GM18520 (cell line): Measurements from ENCODE around the gene TXLNG.
"Not testable (repeated sequence)": the region's sequence is repeated elsewhere in the genome, so short reads cannot be mapped to it uniquely, and the experiment has no call there.

Source experiments
- ATAC-seq: cut with Tn5 transposase; IDR thresholded peaks from one replicate; pipeline ENCODE4 v1.9.1; 2021; ENCODE audit not compliant: unreplicated experiment

The TXLNG gene

GRCh38 chrX:16838202-16839066, 52.2 kb downstream of the TXLNG start:
- ATAC-seq = no peak

DNA sequence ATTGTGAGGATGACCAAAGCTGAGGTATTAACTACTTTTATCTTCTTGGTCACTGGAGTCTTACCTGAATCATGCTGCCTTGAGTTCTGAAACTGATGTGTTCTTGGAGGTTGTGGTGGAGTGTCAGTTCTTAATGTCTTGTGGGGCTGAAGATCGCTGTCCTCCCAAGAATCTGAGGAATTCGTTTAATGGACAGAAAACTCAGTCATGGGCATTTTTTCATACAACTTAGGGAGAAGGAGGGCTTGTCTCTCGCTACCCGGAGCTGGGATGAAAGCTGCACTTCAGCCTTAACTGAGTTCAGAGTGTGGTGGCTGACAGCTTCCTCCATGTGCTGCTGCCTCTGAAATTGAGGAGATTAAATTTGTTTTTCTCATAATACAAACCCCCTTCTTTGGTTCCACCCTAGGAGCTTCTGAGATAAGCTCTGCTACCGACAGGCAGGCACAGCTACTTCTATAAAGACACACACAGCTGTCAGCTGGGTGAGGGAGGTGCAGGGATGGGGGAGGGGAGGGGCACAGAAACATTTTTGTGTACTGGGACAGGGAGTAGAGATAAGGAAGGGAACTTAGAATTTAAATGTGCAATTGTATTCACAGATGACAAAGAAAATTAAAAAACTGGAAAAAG, 53.1 kb downstream of the TXLNG start:
- no peak for ATAC-seq

GRCh38 chrX:16839852-16840460, 53.7 kb downstream of the TXLNG start:
- no peak for ATAC-seq

- no peak for ATAC-seq
Measured at GRCh38 chrX:16842684-16843083, 56.4 kb downstream of the TXLNG start.

- no peak for ATAC-seq
Measured at GRCh38 chrX:16843208-16843909, 57.1 kb downstream of the TXLNG start.

DNA sequence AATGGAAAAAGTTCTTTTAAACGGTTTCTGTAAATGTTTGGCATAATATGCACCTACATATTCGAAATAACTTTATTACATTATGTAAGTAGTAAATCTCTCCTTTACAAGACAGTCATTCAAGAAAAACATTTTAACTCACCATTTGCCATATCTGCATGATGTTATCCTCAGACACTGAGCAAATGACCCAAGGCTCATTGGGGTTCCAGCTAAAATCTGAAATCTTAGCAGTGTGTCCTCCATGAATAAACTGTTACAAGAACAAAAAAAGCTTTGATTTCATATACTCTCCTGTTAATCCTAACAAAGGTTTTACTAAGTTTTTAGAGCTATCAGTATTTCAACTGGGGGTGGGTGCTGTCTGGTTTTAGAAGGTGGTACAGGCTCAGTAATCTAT, 59.4 kb downstream of the TXLNG start:
- ATAC-seq = no peak

DNA sequence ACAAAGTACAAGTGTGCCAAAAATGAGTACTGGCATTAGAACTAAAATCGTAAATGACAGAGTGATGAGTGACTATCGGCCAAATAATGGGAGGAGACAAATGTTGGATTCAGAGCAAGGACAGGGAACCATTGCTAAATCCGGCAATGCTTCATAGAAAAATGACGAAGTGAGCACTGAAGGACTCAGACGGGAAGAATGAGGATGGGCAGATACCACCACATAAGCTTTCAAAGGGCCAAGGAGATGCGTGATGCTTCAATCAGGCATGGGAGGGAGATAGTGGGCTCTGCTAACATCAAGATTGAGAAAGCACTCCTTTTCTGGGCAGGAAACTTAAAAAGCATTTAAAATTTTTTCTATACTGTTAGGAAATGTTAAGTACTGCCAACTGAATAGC, 62.3 kb downstream of the TXLNG start:
- ATAC-seq = no peak

GRCh38 chrX:16851421-16851820, 65.2 kb downstream of the TXLNG start:
- no peak for ATAC-seq

- ATAC-seq = no peak
Measured at GRCh38 chrX:16851827-16852226, 65.6 kb downstream of the TXLNG start.

DNA sequence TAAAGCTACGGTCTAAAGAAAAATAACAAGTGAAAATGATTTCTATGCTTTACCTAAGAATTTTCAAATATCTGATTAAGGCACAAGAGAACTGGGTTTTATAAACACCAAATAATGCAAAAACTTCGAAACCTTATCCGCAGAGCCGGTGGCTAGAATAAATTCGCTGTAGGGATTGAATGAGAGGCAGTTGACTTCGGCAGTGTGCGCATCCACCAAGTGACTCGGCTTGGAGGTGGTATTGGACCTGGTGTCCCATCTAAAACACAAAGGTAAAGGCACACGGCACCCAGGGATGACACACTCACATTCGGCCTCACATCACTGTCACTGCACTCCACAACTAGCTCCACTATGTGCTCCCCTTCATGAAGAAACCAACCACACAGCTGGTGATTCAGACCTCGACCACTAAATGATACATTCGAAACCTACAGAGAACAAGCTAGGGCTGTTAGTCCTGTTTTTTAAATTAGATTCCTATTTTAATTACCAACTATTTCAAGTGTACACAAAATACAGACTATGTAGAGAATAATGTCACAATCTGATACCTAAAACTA, 66.4 kb downstream of the TXLNG start:
- no peak for ATAC-seq

DNA sequence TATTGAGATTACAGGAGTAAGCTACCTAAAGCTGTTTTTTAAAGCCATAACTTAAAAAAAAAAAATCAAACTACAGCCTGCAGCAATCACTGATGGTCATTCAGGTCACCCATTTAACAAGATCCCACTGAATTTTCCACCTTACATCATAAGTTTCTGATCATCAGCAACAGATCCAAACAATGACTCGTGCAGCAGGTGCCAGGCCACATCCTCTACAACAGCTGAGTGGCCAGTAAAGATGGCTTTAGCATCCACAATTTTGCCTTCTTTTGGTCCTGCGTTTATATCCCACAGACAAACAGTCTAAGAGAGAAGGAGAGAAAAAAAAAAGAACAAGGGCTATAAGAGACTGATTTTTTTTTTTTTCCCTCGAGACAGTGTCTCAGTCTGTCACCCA, 67.3 kb downstream of the TXLNG start:
- ATAC-seq = no peak

DNA sequence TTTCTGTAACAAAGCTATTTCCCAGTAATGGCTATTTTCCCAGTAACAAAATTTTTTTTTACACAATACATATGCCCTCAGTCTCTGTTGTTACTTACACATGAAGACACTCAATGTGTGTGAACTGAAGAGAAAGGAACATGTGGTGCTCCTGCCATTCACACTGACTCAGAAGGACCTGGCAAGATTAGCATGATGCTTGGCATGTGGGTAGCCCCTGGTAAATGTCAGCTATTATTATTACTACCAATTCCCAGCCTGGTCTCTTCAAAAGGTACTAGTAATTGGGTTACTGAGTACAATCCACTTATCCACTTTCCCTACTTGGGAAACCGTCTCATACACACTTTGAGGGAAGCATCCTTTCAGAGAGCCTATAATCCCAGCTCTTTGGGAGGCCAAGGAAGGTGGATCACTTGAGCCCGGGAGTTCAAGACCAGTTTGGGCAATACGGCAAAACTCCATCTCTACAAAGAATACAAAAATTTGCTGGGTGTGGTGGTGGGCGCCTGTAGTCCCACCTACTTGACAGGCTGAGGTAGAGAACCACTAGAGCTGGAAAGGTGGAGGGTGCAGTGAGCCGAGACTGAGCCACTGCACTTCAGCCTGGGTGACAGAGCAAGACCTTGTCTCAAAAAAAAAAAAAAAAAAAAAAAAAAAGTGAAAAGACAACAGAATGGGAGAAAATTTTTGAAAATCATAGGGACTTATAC, 69.3 kb downstream of the TXLNG start:
- ATAC-seq = no peak

- not testable (repeated sequence) for ATAC-seq
Measured at GRCh38 chrX:16856076-16856404, 69.8 kb downstream of the TXLNG start.

- no peak for ATAC-seq
Measured at GRCh38 chrX:16856744-16857143, 70.5 kb downstream of the TXLNG start.

GRCh38 chrX:16862829-16863228, 76.6 kb downstream of the TXLNG start:
- ATAC-seq = no peak

DNA sequence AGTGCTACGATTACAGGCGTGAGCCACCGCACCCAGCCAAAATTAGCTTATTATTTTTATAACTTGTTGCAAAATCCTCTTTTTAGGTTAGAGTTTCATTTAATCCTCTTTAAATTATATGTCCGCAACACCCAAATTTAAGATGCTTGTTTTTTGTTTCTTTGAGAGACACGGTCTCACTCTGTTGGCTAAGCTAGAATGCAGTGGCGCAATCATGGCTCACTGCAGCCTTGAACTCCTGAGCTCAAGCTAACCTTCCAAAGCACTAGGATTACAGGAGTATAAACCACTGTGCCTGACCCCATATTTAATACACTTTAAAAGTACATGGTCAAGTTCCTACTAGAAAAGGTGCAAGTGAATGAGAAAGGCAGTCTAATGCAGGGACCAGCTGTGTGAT, 81.7 kb downstream of the TXLNG start:
- ATAC-seq = no peak

- ATAC-seq = no peak
Measured at GRCh38 chrX:16868920-16869319, 82.7 kb downstream of the TXLNG start.

- peak; percentile 31 for ATAC-seq
Measured at GRCh38 chrX:16869393-16870094, 83.3 kb downstream of the TXLNG start.

- ATAC-seq = peak; percentile 65
Measured at GRCh38 chrX:16870095-16870861, 84.0 kb downstream of the TXLNG start, which contains the start of gene RBBP7. Gene RBBP7 (minus strand): TSS chrX:16870362. CDS start chrX:16870053, 309 bp downstream.
